K562 (cell line): ENCODE measurements around the gene PSMD4. TPM values are rescaled to one million over a fixed set of nuclear protein-coding genes. Genes with fewer than 3 reads are reported as not detected.
A peak's percentile ranks its signal among the peaks of the same experiment; 100 is the strongest.

Experiments used
- ASH1L ChIP-seq: fragments of 450-650 bp; IDR thresholded peaks from 2 replicates; pipeline ENCODE4 v1.6.1; 2018; ENCODE audit warnings: borderline replicate concordance, mild to moderate bottlenecking, low read depth; ENCODE audit not compliant: partially characterized antibody
- C11orf30 ChIP-seq: fragments of 450-650 bp; IDR thresholded peaks from 2 replicates; pipeline ENCODE4 v1.6.1; 2016; ENCODE audit warnings: low read depth, mild to moderate bottlenecking
- COPS2 ChIP-seq: fragments of 450-650 bp; conservative IDR thresholded peaks from 2 replicates; pipeline ENCODE4 v1.6.1; 2016; ENCODE audit warnings: mild to moderate bottlenecking, moderate library complexity
- EP400 ChIP-seq: fragments of 450-650 bp; IDR thresholded peaks from 2 replicates; pipeline ENCODE4 v1.6.1; 2017; ENCODE audit warnings: antibody characterized with exemption, mild to moderate bottlenecking, moderate library complexity
- ETV5 ChIP-seq: sonication (generic); formaldehyde crosslinking; IDR thresholded peaks from 2 replicates; pipeline ENCODE4 v1.4.0; 2020; ENCODE audit warnings: low read depth, mild to moderate bottlenecking, missing genetic modification reagents
- FOXK1 ChIP-seq: sonication (generic); formaldehyde crosslinking; IDR thresholded peaks from 2 replicates; pipeline ENCODE4 v1.8.0; 2022; ENCODE audit warnings: missing genetic modification reagents, mild to moderate bottlenecking, borderline replicate concordance
- MAFF ChIP-seq: IDR thresholded peaks from 2 replicates; pipeline ENCODE4 v1.6.1; 2012; ENCODE audit warnings: low read length, improper control_type of control experiment
- MCM7 ChIP-seq, 2 experiments: fragments of 450-650 bp; IDR thresholded peaks; 2 replicates each; pipeline ENCODE4 v1.6.1; 2016 to 2018
- PCBP1 ChIP-seq: fragments of 200-400 bp; formaldehyde crosslinking; IDR thresholded peaks from 2 replicates; pipeline ENCODE4 v1.6.1; 2018; ENCODE audit warnings: mild to moderate bottlenecking, low read depth, low read length; ENCODE audit not compliant: poor library complexity, severe bottlenecking
- PTRF ChIP-seq: fragments of 450-650 bp; IDR thresholded peaks from 2 replicates; pipeline ENCODE4 v1.6.1; 2016; ENCODE audit warnings: mild to moderate bottlenecking, missing genetic modification characterization, missing compliant biosample characterization
- SMARCC2 ChIP-seq: fragments of 450-650 bp; IDR thresholded peaks from 2 replicates; pipeline ENCODE4 v1.6.1; 2017; ENCODE audit warnings: antibody characterized with exemption, moderate library complexity, mild to moderate bottlenecking, low read depth
- TARDBP ChIP-seq: fragments of 450-650 bp; IDR thresholded peaks from 2 replicates; pipeline ENCODE4 v1.6.1; 2016
- ZNF174 ChIP-seq: fragments of 250-450 bp; sonication (Bioruptor Pico); IDR thresholded peaks from 2 replicates; pipeline ENCODE4 v1.4.0; 2020; ENCODE audit warnings: mild to moderate bottlenecking
- polyA plus RNA-seq, 8 experiments: library from polyadenylated mRNA; depleted of rRNA in 4 of 8; stranded (reverse) in 5 of 8; unstranded in 3 of 8; fragments of >200 nt; fragmentation: Nextera tagmentation in 2 of 8; fragmentation: Illumina TruSeq in 1 of 8; extraction: Ambion mirVana in 2 of 8; extraction: Trizol in 1 of 8; gene quantifications; 2 replicates each; pipeline versions ENCODE4 v1.2.1 to v1.2.3, GENCODE V29; 2011 to 2014; ENCODE audit warnings: inconsistent platforms in 1 of 8, missing spikeins in 1 of 8
- total RNA-seq, 7 experiments: library from RNA; depleted of rRNA in 6 of 7; stranded (reverse); fragments of >200 nt in 6 of 7; fragmentation: Illumina TruSeq in 2 of 7; extraction: Trizol in 2 of 7; gene quantifications; 2 replicates each; pipeline versions ENCODE4 v1.2.1 to v1.2.3, GENCODE V29; 2011 to 2021; ENCODE audit warnings: low replicate concordance in 1 of 7
- TF ChIP-seq, protein P1 (sequence below): sonication (generic); formaldehyde crosslinking; IDR thresholded peaks from 2 replicates; pipeline ENCODE4 v1.8.0; 2022; ENCODE audit warnings: mild to moderate bottlenecking, missing genetic modification reagents
- TF ChIP-seq, protein P2 (sequence below), 2 experiments: fragments of 450-650 bp; formaldehyde crosslinking in 1 of 2; IDR thresholded peaks; 2 replicates each; pipeline versions ENCODE4 v1.4.0 to v1.6.1; 2014 to 2020; ENCODE audit warnings: mild to moderate bottlenecking in 2 of 2, borderline replicate concordance in 1 of 2, low read depth in 1 of 2

The PSMD4 gene
- total and polyA plus RNA-seq, 9 of the 15 experiments (the other 6 are each of a cell fraction or from before 2014, with no cell fraction given) = 194 to 353 (median 295) TPM

DNA sequence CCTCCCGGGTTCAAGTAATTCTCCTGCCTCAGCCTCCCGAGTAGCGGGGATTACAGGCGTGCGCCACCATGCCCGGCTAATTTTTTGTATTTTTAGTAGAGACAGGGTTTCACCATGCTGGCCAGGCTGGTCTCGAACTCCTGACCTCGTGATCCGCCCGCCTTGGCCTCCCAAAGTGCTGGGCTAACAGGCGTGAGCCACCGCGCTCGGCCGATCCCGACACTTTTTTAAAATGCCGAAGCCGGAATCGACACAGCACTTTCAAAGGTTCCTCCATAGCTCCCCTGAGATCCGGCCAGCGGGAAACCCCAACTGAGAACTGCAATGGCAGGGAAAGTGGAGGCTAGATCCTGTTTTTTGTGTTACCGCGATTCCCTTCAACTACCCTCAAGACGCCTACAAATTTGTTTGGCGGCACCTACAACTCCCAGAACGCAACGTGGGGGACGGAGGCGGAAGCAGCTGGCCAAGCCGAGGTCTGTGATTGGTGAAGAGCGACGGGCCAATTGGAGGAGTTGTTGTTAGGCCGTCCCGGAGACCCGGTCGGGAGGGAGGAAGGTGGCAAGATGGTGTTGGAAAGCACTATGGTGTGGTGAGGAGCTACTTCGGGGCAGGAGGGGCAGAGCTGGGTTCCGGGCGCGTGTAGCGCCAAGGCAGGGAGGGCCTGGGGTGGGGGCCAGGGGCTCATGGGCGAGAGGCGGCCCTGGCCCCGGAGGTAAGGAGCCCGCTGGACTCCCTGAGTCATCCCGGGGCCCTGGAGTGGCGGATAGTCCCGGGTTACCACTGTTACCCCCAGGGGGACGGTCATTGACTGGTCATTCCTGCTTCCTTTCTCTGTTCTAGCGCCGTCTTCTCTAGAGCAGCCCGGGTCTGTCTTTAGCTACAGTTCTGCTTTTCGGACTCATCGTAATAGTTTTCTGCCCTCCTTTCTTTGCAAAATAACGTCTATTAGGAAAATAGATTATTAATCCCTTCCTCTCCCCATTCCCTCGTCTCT is at the start of gene PSMD4 (continued):
- TF ChIP-seq, protein P1, sequence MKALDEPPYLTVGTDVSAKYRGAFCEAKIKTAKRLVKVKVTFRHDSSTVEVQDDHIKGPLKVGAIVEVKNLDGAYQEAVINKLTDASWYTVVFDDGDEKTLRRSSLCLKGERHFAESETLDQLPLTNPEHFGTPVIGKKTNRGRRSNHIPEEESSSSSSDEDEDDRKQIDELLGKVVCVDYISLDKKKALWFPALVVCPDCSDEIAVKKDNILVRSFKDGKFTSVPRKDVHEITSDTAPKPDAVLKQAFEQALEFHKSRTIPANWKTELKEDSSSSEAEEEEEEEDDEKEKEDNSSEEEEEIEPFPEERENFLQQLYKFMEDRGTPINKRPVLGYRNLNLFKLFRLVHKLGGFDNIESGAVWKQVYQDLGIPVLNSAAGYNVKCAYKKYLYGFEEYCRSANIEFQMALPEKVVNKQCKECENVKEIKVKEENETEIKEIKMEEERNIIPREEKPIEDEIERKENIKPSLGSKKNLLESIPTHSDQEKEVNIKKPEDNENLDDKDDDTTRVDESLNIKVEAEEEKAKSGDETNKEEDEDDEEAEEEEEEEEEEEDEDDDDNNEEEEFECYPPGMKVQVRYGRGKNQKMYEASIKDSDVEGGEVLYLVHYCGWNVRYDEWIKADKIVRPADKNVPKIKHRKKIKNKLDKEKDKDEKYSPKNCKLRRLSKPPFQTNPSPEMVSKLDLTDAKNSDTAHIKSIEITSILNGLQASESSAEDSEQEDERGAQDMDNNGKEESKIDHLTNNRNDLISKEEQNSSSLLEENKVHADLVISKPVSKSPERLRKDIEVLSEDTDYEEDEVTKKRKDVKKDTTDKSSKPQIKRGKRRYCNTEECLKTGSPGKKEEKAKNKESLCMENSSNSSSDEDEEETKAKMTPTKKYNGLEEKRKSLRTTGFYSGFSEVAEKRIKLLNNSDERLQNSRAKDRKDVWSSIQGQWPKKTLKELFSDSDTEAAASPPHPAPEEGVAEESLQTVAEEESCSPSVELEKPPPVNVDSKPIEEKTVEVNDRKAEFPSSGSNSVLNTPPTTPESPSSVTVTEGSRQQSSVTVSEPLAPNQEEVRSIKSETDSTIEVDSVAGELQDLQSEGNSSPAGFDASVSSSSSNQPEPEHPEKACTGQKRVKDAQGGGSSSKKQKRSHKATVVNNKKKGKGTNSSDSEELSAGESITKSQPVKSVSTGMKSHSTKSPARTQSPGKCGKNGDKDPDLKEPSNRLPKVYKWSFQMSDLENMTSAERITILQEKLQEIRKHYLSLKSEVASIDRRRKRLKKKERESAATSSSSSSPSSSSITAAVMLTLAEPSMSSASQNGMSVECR = peak; percentile 35; the same call in 1 of the 2 replicates
- TF ChIP-seq, protein P2, sequence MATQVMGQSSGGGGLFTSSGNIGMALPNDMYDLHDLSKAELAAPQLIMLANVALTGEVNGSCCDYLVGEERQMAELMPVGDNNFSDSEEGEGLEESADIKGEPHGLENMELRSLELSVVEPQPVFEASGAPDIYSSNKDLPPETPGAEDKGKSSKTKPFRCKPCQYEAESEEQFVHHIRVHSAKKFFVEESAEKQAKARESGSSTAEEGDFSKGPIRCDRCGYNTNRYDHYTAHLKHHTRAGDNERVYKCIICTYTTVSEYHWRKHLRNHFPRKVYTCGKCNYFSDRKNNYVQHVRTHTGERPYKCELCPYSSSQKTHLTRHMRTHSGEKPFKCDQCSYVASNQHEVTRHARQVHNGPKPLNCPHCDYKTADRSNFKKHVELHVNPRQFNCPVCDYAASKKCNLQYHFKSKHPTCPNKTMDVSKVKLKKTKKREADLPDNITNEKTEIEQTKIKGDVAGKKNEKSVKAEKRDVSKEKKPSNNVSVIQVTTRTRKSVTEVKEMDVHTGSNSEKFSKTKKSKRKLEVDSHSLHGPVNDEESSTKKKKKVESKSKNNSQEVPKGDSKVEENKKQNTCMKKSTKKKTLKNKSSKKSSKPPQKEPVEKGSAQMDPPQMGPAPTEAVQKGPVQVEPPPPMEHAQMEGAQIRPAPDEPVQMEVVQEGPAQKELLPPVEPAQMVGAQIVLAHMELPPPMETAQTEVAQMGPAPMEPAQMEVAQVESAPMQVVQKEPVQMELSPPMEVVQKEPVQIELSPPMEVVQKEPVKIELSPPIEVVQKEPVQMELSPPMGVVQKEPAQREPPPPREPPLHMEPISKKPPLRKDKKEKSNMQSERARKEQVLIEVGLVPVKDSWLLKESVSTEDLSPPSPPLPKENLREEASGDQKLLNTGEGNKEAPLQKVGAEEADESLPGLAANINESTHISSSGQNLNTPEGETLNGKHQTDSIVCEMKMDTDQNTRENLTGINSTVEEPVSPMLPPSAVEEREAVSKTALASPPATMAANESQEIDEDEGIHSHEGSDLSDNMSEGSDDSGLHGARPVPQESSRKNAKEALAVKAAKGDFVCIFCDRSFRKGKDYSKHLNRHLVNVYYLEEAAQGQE (IDR thresholded peaks at IDR 0.05; ENCODE audit: borderline replicate concordance) = no peak
- TF ChIP-seq, protein P2 (CRISPR knock-in tag; IDR thresholded peaks at IDR 0.05; ENCODE audit: low read depth) = no peak
- TF ChIP-seq COPS2 = no peak
- no peak for TF ChIP-seq ZNF174
- no peak; the same call in 1 of the 2 replicates for TF ChIP-seq ETV5
- TF ChIP-seq PTRF (tag) = no peak
- no peak for TF ChIP-seq TARDBP
- no peak for TF ChIP-seq PCBP1
- no peak; the same call in 1 of the 2 replicates for TF ChIP-seq MAFF
- TF ChIP-seq FOXK1 (CRISPR knock-in tag) = no peak
- no peak for TF ChIP-seq MCM7 (IDR thresholded peaks at IDR 0.05)
- TF ChIP-seq C11orf30 = peak; percentile 95
- TF ChIP-seq SMARCC2 = peak; percentile 25; the same call in 1 of the 2 replicates
- TF ChIP-seq EP400 = peak; percentile 93
- peak; percentile 96 for TF ChIP-seq ASH1L
